ENCODE measurements around the gene MUC13. TPM values are rescaled to one million over a fixed set of nuclear protein-coding genes. Genes with fewer than 3 reads are reported as not detected.

Gene MUC13
- total RNA-seq, 1 donor from 2014 or later, result not detected

- Histone ChIP-seq H3F3A (ENCODE audit: low read depth) (no peaks in the 10 kb centered on the region), H3K9ac (no peak overlapping the region), H3K36me3 (no peaks in the 10 kb centered on the region), H4K20me1 (ENCODE audit: low read depth) (peaks cover 15% of the 10 kb centered on the region), H3K9me3 (ENCODE audit: low read depth) (no peaks in the 10 kb centered on the region), H3K27ac (no peak overlapping the region), H3K4me2 (no peak overlapping the region), H3K27me3 (no peaks in the 10 kb centered on the region), H3K4me1 (peaks cover 12% of the 10 kb centered on the region), H3K79me2 (ENCODE audit: low read depth) (no peaks in the 10 kb centered on the region), H3K4me3 (no peak overlapping the region), H2AFZ (replicated peaks) (no peak overlapping the region)
- Mint-ChIP-seq H3K36me3 (peaks cover 8% of the 10 kb centered on the region), H3K27me3 (ENCODE audit: insufficient read depth, low read depth) (no peaks in the 10 kb centered on the region), H3K4me3 (no peak overlapping the region), H3K27ac (no peak overlapping the region), H3K9me3 (no peaks in the 10 kb centered on the region), H3K4me1 (peaks cover 13% of the 10 kb centered on the region)
- no peak for DNase-seq (ENCODE audit: low spot score)
- TF ChIP-seq EZH2phosphoT487 (IDR thresholded peaks at IDR 0.05) (no peak), EZH2 (IDR thresholded peaks at IDR 0.05) (no peak)
- TF ChIP-seq, protein P1, sequence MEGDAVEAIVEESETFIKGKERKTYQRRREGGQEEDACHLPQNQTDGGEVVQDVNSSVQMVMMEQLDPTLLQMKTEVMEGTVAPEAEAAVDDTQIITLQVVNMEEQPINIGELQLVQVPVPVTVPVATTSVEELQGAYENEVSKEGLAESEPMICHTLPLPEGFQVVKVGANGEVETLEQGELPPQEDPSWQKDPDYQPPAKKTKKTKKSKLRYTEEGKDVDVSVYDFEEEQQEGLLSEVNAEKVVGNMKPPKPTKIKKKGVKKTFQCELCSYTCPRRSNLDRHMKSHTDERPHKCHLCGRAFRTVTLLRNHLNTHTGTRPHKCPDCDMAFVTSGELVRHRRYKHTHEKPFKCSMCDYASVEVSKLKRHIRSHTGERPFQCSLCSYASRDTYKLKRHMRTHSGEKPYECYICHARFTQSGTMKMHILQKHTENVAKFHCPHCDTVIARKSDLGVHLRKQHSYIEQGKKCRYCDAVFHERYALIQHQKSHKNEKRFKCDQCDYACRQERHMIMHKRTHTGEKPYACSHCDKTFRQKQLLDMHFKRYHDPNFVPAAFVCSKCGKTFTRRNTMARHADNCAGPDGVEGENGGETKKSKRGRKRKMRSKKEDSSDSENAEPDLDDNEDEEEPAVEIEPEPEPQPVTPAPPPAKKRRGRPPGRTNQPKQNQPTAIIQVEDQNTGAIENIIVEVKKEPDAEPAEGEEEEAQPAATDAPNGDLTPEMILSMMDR (IDR thresholded peaks at IDR 0.05), result no peak
Measured at GRCh38 chr3:124858275-124858674, 76.3 kb downstream of the MUC13 start.

DNA sequence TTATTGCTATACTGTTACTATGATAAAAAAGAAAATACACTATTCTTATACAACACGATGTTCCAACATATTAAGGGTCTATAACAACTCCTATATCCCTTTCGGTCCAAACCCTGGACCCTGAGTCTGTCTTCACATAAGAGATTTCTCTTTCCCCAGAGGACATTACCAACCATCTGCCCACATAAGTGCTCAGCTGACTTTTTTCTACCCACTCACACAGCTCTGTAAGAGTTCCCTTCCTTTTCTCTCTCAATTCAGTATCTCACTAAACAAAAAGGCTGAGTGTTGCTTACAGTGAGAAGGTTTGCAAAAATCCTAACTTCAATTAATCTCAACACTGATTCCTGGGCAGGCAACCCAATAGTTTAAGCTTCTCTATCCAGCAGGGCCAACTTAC, 77.9 kb downstream of the MUC13 start:
- no peaks in the 10 kb centered on the region for H3K27me3 ChIP-seq
- H3K27ac ChIP-seq, result no peak overlapping the region
- Mint-ChIP-seq H3K27me3 (ENCODE audit: insufficient read depth, low read depth) (no peaks in the 10 kb centered on the region), H3K9me3 (no peaks in the 10 kb centered on the region), H3K4me3 (no peak overlapping the region), H3K36me3 (peaks cover 8% of the 10 kb centered on the region), H3K4me1 (peaks cover 16% of the 10 kb centered on the region), H3K27ac (no peak overlapping the region)
- H3K4me2 ChIP-seq, result no peak overlapping the region
- H3K4me1 ChIP-seq, result peaks cover 12% of the 10 kb centered on the region
- H3K79me2 ChIP-seq (ENCODE audit: low read depth), result no peaks in the 10 kb centered on the region
- no peak overlapping the region for H3K4me3 ChIP-seq
- H4K20me1 ChIP-seq (ENCODE audit: low read depth), result peaks cover 13% of the 10 kb centered on the region
- no peak for TF ChIP-seq EZH2phosphoT487 (IDR thresholded peaks at IDR 0.05)
- TF ChIP-seq EZH2 (IDR thresholded peaks at IDR 0.05), result no peak
- TF ChIP-seq, protein P1 (IDR thresholded peaks at IDR 0.05), result no peak
- no peak overlapping the region for H2AFZ ChIP-seq (replicated peaks)
- no peaks in the 10 kb centered on the region for H3F3A ChIP-seq (ENCODE audit: low read depth)
- H3K9me3 ChIP-seq (ENCODE audit: low read depth), result no peaks in the 10 kb centered on the region
- H3K9ac ChIP-seq, result no peak overlapping the region
- no peak for DNase-seq (ENCODE audit: low spot score)
- no peaks in the 10 kb centered on the region for H3K36me3 ChIP-seq

Other genes with a start within 250 kb of the MUC13 start
- gene UMPS, start 204.3 kb downstream of the MUC13 start, total RNA-seq (ENCODE audit: low replicate concordance), result 42.2 and 47.6 TPM in 2 replicates
- gene ITGB5, start 47.4 kb downstream of the MUC13 start, total RNA-seq (ENCODE audit: low replicate concordance), result 55.8 and 108 TPM in 2 replicates
- gene HEG1, start 121.2 kb upstream of the MUC13 start, total RNA-seq (ENCODE audit: low replicate concordance), result 11.4 and 16.4 TPM in 2 replicates

Measured in neural progenitor cell (in vitro differentiated cells).